DMS79 treated with DMSO at 0.1 percent for 48 hours (cell line): ENCODE data around the gene THSD4.

Experiments
- DNase-seq: peaks from one replicate; lab custom pipeline; 2025; lab: John Stamatoyannopoulos, UW

Gene THSD4

GRCh38 chr15:71753346-71753745, 638.1 kb downstream of the THSD4 start:
- DNase-seq, result no peak

GRCh38 chr15:71754660-71755059, 639.4 kb downstream of the THSD4 start:
- no peak for DNase-seq

GRCh38 chr15:71755092-71755970, 640.1 kb downstream of the THSD4 start:
- no peak for DNase-seq

DNA sequence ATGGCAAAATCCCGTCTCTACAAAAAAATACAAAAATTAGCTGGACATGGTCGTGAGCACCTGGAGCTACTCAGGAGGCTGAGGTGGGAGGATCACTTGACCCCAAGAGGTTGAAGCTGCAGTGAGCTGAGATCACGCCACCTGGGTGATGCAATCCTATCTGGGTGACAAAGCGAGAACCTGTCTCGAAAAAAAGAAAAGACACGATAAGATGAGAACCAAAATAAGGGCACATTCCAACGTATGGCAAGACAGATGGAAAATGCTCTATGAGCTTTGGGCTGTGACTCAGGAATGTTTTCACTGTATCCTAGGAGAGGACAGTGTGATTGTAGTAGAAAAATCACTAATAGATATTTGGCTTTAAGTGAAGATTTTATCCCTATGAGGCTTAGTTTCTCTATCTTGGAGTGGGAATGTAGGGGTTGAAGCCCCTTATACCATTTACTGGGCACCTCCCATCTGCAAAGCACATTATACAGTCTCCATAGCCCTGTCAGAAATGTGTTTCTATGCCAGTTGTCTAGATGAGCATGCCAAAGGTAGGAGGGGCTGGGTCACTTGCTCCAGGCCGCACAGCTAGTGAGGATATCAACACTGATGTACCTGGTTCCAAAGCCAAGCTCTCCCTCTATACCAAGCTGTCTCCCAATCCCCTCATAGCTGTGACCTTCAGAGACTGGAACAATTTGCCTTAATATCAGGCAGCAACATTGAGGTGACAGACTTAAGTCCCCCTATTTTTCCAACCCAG, 641.5 kb downstream of the THSD4 start:
- no peak for DNase-seq

- DNase-seq, result no peak
These were observed 642.7 kb downstream of the THSD4 start for GRCh38 chr15:71757741-71758530.

GRCh38 chr15:71758711-71759110, 643.4 kb downstream of the THSD4 start:
- no peak for DNase-seq

DNA sequence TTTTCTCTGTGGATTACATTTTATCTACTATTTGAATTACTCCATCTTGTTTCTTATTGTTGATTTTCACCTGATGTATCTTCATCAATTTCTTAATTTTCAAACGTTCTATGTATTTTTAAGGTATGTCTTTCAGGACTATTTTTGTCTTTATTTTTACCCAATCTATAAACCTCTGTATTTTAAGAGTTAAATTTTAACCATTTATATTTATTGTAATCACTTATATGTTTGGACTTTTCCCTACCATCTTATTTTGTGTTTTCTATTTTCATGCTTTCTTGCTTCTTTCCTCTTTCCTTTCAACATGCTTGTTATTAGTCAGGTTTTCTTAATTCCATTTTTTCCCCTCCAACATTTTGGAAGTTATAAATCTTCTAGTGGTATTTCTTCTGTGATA, 645.6 kb downstream of the THSD4 start:
- no peak for DNase-seq

- no peak for DNase-seq
These were observed 646.4 kb downstream of the THSD4 start for GRCh38 chr15:71761649-71762048.

DNA sequence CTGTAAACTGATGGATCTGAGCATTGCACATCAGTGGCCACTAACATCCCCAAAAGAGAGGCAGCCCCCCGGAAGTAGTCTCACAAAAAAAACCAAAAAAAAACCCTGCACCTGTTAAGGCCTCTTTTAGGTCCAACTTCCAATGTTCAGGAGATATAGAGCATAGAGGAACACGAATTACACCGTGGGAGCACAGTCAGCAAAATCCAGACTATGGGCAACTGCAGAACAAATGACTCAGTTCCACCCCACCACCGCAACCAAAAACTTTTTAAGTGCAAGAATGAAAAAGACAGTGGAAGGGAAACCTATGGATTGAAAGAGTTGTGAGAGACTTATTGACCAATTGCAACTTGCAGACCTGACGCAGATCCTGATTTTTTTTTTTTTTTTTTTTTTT, 652.9 kb downstream of the THSD4 start:
- DNase-seq, result no peak

DNA sequence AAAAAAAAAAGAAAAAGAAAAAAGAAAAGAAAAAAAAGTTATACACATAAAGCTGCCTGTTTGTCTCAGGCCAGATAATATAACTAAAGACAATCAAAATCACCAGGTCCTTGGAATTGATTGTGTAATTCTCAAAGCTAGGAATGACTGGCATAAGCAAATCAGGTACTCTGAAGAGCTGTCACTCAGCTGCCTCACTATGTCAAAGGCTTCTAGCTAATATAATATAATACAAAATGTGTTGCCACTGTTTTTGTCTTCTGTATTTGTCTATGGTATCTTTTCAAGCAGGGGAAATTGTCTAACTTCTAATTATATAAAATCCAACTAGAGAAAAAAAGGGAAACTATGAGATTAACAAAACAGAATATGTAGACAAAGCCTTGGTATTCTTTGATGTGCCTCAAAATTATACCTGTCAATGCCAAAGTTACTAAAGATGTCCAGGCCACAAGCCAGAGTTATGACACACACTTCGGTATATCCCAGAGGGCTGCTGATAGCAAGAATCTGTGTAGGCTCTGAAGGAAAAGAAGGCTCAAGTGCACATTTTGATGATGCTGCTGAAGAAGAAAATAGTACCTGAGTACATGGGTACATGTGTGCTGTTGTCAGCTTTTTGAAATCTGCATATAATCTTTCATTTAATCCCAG, 658.1 kb downstream of the THSD4 start:
- DNase-seq, result no peak

- DNase-seq, result no peak
These were observed 660.6 kb downstream of the THSD4 start for GRCh38 chr15:71775856-71776255.

DNA sequence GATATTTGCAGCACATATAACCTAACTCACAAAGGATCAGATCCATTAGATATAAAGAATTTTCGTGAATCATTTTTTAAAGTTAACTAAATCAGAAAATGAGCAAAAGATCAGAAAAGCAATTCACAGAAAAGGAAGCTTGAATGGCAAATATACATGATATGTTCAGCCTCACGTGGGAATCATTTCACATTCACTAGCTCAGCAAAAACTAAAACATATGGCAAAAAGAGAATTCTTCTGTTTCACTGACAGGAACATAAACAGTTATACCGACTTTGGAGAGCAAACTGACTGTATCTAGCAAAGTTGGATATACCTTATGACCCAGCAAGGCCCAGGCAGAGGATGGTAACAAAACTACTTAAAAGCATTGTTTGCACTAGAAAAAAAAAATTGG, 661.0 kb downstream of the THSD4 start:
- DNase-seq, result no peak

DNA sequence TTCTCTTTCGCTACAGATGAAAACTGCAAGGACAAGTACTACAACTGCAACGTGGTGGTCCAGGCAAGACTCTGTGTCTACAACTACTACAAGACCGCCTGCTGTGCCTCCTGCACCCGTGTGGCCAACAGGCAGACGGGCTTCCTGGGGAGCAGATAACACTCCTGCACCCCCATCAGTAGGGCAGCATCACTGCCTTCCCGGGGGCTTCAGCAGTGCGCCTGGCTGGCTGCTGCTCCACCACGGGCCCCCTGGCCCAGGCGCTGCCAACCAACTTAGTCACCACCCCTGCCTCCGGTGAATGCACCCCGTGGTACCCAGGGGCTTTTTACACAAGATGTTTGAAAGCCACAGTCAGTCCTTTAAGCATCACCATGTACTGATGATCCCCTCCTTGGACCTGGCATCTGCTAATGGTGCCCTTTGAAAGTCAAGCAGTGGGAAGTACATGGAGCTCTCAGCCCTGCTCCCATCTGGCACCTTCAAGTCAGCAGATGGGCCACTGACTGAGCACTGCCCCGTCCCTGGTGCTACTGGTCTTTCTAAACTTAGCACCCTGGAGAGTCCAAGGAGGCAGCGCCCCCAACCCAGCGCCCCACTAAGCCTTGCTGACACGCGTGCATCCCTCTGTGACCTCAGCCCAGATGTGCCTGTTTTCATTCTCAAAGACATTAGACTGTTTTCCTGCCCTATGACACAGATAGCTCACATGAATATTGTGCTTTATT, 662.1 kb downstream of the THSD4 start:
- no peak for DNase-seq

DNA sequence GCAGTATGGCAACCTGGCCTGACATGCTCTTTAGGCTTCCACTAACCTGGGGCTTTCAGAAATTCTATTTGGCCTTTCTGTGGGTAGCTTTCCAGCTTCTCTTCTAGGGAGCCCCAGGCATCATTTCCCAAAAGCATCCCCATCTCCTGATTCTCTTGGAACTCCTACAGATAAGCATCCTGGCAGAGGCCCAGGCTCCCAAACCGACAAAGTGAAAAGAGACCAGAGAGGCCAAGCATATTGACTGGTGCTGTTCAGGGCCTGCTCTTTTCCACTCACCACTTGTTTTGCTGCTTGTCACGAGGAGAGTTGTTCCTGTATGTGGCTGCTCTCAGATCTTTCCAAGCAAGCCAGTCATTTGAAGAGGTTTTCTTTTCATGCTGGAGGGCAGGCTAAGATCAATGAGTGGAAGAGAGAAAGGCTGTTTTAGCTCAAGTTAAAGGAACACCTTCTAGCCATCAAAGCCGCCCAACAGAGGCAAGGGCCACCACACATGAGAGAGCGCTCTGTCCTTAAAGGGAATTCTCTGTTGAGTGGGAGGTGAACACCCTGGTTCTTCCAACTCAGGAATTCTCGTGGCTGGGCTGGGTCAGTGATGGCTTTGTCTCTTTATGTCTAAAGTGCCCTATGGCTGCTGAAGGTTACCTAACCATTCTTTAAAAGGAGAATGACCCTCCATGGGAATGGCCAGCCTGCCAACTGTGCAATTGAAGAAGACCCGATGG, 664.0 kb downstream of the THSD4 start:
- no peak for DNase-seq

DNA sequence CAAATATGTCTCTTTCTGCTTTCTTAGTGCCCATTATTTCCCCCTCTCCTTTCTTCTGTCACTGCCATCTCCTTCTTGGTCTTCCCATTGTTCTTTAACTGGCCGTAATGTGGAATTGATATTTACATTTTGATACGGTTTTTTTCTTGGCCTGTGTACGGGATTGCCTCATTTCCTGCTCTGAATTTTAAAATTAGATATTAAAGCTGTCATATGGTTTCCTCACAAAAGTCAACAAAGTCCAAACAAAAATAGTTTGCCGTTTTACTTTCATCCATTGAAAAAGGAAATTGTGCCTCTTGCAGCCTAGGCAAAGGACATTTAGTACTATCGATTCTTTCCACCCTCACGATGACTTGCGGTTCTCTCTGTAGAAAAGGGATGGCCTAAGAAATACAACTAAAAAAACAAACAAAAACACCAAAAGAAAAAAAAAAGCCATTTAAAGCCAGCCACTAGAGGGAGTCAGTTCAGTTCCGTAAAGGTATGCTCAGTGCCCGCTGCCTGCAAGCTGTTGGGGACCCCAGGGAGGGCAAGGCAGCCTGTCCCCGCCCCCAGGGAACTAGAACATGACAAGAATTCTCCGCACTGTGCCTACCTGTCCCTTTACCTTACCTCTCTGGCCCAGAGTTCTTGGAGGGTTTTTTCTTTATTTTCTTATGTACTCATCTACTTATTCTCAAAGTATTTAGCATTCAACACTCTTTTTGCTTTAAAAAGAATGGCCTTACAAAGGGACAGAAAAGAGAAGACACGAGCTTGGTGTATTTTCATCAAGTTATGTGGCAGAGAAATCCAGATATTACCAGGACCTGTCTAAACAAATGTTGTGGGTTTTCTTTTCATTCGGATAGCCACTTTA, 665.1 kb downstream of the THSD4 start:
- DNase-seq, result peak; percentile 6

DNA sequence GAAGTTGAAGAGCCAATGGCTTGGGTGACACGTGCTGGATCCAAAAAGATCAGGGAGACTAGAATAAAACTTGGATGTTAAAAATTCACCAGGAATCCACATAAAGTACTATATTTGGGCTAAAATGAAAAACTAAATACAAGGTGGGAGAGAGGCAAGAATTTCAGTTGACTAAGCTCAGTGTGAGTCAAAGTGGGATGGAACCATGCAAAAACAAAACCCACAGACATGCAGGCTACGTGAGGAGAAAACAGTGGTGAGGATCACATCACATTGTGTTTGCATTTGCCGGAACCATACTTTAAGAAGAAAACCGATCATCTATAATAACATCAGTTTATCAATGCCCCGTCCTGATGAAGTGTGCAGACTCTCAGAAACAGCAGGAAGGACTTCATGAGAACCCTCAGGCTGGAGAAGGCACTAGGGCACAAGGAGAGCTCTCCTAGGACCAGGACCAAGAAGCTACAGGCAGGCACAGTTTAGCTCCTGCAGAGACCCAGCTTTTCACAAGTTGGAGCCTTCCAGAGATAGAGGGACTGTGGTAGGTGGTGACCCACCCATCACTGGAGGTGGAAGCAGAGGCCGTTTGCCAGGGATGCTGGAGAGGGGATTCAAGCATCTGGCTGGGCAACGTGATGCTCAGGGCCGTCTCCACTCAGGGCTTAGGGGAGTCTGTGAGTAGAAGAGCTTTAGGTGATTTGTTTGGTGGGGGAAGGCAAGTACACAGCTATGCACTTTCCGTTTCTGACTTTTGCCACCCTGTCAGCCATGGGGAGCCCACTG, 666.1 kb downstream of the THSD4 start:
- no peak for DNase-seq

DNA sequence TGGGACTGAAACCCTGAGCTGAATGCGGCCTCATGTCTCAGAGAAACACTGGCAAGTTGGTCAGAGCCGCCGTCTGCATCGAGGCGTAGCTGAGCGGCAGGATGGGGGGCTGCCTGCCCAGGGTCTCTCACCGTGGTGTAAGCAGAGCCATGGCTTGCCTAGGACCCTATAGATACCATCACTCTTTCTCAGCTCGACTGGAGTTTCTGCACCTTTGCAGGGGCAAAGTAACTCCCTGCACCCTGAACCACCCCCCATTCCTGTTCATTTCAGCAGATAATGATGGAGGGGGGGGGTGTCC, 666.6 kb downstream of the THSD4 start:
- no peak for DNase-seq

DNA sequence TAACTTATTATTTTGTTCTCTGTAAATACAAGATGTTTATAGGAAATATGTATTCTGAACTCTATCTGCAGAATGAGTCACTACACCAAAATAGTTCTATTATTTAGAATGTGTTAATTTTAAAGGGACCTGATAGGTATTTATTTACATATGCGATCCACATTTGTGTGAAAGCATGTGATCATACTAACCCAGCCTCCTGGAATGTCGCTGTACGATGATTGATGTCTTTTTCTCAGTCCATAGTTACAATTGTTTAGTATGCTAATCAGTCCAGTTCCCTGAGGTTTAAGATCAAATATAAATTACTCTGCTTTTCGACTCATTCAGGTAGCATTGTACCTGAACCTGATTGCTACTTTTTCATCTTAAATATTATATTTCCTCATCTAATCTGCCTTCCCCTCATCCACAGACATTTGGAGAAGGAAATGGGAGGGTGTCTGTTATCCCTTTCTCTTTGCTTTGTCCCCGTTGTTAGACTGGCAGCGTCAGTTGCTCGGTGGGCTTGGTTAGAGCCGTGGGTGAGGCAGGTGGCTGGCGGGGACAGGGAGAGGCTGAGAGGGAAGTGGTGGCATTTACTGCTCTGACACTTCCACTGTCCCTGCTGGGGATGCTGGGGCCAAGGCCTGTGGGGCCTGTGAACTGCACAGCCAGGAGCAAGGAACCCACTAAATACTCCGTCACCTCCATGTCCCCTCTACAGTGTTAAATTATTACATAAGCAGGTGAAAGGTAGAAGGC, 667.3 kb downstream of the THSD4 start:
- no peak for DNase-seq
